GM18951 (cell line): Measurements from ENCODE around the gene TEAD3.

Source experiments
- POLR2A ChIP-seq: IDR thresholded peaks from 4 replicates; pipeline ENCODE4 v1.6.1; 2011; ENCODE audit warnings: mild to moderate bottlenecking; ENCODE audit not compliant: insufficient read length, insufficient read depth; ENCODE audit errors: extremely low read depth
- in situ Hi-C: fragments of 300-500 bp; cut with MboI; formaldehyde crosslinking; loops from one replicate; pipeline ENCODE4 v1.12.0; 2022; ENCODE audit warnings: low sequenced_read_pairs, mixed read lengths, inconsistent platforms; ENCODE audit not compliant: unreplicated experiment

The TEAD3 gene

DNA sequence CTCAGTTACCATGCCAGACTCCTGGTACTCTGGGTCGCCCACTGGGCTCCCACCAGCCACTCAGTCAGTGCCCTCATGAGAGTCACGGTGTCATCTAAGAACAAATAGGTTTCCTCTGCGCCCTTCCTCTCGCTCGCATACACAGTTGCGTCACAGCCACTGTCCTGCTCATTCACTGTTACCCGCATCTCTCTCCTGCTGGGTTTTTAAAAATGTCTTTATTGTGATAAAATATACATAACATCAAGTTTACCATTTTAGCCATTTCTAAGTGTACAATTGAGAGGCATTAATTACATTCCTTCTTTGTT is 4.0 kb downstream of the TEAD3 start:
- no peak for TF ChIP-seq POLR2A
- in situ Hi-C loops = no loop called here

DNA sequence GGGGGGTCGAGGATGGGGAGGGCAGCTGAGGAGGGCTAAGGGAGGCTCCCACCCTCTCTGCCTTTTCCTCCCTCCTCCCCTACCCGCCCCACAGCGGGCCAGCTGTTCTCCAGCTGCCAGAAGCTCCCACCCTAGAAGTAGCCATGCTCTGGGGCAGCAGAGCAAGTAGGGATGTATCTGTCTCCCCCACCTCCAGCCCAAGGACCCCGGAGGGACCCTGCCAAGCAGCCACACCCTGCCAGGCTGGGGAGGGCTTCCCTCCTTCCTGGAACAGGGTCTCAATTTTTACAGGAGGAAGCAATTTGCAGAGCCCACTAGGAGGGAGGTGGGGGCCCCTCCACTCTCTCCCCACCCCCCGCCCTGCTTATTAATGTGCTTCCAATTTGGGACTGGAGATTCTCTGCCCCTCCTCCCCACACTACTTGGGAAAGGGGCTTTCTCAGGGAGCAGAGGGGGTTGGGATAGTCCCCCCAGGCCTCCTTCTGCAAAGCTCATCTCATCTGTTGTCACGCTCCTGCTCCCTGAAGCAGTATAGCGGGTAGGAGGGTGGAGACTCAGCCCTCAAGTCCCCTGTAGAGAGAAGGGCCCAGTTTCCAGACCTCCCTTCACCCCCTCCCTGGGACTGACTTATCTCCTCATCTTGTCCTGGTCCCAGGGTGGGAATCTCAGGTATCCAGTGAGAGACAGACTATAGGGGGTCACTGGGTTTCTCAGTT is 4.5 kb downstream of the TEAD3 start:
- TF ChIP-seq POLR2A = no peak
- in situ Hi-C loops = no loop called here

DNA sequence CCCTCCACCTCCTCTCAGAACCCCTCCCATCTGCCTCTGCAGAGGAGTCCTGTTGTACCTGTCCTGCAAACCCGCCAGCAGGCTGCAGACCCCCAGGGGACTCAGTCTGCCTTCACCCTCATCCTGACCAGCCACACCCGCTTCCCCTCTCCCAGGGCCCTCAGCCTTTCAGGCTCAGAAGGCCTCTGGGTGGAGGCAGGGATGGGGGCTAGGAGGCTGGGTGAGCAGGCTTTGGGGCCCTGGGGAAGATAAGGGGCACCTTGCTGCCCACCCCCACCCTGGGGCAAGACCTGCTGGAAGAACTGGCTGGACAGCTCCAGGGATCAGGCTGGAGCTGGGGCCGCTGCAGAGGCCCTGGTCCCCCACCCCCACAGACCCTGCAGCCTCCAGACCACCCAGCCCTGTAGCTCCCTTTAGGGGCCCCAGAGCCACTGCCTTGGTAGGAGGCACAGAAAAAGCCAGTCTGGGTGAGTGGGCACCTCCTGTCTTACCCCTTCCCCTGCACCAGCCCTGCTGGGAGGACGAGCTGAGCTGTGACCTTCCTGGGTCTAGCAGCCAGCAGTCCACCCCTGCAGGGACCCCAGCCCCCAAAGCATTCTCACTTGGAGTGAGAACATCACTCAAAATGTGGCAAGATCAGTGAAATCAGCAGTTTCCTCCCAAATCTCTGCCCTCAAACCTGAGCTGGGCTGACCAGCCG is 5.2 kb downstream of the TEAD3 start:
- in situ Hi-C loops = no loop called here
- no peak for TF ChIP-seq POLR2A

- in situ Hi-C loops = no loop called here
- TF ChIP-seq POLR2A = no peak
Observed at GRCh38 chr6:35490821-35491557, 5.9 kb downstream of the TEAD3 start.

DNA sequence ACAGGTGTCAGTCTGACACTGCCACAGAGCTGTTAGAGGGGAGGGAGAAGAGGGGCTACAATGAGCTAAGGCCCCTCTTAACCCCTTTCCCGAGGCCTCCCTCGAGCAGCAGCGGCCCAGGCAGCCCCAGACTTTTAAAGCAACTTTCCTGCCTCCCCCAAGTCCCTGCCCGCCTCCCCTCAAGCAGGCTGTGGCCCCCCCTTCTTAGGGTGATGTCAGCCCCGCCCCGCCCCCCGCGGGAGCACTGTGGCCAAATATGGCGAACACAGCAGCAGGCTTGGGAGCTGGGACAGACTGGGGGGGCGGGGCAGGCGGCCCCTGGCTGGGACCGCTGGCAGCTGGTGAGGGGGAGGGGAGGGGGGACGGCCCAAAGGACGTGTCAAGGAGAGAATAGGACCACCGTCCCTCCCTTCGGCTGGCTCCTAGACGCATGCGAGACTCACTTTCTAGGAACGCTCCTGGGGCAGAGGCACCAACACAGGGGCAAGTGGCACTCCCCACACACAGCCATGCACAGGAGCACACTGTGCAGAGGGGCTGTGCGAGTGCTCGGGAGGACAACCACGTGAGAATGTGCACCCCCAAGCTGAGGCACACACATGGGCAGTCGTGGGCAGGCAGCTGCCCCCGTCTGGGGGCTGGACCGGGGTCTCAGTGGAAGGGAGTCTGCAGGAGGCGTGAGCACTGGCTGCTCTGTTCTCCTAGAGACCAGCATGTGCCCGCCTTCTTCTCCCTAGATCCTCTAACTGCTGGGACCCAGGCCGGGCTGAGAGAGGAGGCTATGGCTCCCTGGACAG is 6.7 kb downstream of the TEAD3 start:
- TF ChIP-seq POLR2A = no peak
- in situ Hi-C loops = no loop called here

- in situ Hi-C loops = no loop called here
- TF ChIP-seq POLR2A = no peak
Observed at GRCh38 chr6:35489066-35489465, 7.8 kb downstream of the TEAD3 start.

DNA sequence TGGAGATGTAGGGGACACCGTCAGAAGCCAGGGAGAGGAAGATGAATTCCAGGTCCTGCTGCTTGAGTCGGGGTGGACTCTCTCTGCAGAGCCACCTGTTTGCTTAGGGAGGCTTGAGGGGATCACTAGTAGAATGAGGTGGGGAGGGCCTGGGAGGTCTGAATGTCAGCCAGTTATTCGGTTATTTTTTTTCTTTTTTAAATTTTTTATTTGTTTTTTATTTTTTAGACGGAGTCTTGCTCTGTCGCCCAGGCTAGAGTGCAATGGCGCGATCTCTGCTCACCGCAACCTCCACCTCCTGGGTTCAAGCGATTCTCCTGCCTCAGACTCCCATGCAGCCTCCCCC is 8.4 kb downstream of the TEAD3 start:
- in situ Hi-C loops = no loop called here
- TF ChIP-seq POLR2A = no peak

DNA sequence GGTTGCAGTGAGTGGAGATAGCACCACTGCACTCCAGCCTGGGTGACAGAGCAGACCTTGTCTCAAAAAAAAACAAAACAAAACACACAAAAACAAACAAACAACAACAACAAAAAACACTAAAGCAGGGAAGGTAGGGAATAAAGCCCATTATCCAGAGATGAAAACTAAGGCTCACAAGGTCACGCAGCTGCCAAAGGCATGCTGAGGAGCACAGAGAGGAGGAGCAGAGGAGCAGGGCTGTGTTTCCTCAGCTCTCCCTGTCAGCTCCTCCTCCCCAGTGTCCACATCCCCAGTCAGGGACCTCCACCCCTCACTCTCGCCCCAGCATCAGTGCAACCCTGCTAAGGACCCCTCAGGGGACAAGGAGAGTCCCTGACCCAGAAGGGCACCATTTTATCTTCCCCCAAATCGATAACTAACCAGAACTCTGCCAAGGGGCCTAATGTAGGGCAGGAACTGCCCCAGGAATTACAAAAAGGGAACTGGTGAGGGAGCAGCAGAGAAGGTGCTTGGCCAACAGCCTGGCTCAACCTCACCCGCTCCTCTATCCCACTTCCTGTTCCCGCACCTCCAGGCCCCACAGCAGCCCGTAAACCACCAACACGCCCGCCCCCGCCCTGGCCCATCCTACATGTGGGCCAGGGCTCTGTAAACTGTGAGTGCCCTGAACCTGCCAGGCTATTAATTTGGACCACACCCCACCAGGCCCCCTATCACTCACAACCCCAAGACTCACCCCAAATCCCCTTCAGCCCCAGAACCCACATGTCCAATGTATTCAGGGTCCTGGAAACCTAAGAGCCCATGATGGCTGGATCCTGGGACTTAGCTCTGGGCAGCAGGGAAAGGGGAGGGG is 9.0 kb downstream of the TEAD3 start:
- in situ Hi-C loops = no loop called here
- TF ChIP-seq POLR2A = no peak

DNA sequence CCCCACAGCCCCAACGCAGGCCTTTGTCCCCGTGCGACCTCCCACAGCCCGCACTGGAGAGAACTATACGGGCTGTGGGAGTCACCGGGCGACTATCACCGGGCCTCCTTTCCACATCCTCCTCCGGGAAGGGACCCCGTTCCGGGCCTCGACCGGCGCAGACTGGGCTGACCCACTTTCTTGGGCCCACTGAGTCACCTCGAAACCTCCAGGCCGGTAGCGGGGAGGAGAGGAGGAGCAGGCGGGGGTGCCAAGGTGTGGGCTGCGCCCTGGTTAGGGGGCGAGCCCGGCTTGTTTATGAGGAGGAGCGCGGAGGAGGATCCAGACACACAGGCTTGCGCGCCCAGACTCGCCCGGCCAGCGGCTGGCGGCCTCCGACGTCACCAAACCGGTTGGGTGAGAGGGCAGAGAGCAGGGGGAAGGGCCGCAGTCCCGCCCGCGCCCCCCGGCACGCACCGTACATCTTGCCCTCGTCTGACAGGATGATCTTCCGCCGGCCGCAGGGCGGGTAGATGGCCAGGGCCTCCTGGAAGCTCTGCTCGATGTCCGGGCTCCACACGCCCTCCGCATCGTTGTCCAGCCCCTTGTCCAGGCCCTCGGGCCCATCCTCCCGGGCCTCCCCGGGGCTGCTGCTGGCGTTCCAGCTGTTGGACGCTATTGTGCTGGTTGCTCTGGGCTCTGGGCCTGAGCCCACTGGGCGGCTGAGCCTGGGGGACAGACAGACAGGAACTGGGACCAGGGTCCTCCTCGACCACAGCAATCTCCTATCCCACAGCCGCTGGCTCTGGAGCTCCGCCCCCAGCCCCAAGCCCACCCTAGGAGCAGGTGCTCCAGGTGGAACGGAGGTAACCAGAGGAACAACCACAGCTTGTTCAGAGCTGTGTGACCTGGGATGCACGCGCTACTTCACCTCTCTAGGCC is 10.6 kb downstream of the TEAD3 start:
- TF ChIP-seq POLR2A = no peak
- in situ Hi-C loops = no loop called here

GRCh38 chr6:35485402-35485877 is 11.4 kb downstream of the TEAD3 start:
- in situ Hi-C loops = no loop called here
- no peak for TF ChIP-seq POLR2A

DNA sequence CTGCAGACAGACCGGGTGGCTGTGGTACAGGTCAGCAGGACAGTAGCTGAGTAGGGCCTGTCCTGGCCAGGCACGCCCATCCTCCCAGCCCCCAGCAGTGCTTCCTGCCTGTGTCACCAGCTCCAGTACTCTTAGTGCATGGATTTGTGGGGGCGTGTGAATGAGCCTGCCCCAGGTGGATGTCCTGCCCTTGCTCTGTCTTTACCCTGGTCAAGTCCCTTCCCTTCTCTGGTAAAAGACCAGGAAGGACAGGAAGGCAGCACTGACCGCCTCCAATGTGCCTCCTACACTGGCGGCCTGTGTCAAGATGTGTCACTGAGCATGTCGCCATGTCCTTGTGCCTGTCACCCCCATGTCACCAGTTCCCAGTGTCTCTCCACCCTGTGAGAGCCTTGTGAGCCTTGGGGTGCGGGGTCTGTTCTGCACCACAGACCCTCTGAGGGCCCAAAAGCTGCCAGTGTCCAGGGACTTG is 11.9 kb downstream of the TEAD3 start:
- no peak for TF ChIP-seq POLR2A
- in situ Hi-C loops = no loop called here

- no peak for TF ChIP-seq POLR2A
Observed at GRCh38 chr6:35483893-35484645, 12.8 kb downstream of the TEAD3 start.

More at GRCh38 chr6:35483893-35484645, 12.8 kb downstream of the TEAD3 start:
- in situ Hi-C loops = no loop called here
